HepG2 (cell line): ENCODE measurements around the gene COX7A2L. TPM values are rescaled to one million over a fixed set of nuclear protein-coding genes. Genes with fewer than 3 reads are reported as not detected.

Source experiments
- DDIT3 ChIP-seq: sonication (generic); formaldehyde crosslinking; IDR thresholded peaks from 2 replicates; pipeline ENCODE4 v1.4.0; 2020; ENCODE audit warnings: mild to moderate bottlenecking, missing genetic modification reagents
- ETS1 ChIP-seq: sonication (generic); formaldehyde crosslinking; IDR thresholded peaks from 2 replicates; pipeline ENCODE4 v1.4.0; 2020; ENCODE audit warnings: missing genetic modification reagents
- ETV6 ChIP-seq: sonication (generic); formaldehyde crosslinking; conservative IDR thresholded peaks from 2 replicates; pipeline ENCODE4 v1.4.0; 2020; ENCODE audit warnings: missing genetic modification reagents
- FOSL2 ChIP-seq: sonication (generic); formaldehyde crosslinking; IDR thresholded peaks from 2 replicates; pipeline ENCODE4 v1.4.0; 2020; ENCODE audit warnings: missing genetic modification reagents
- HOXA5 ChIP-seq: sonication (generic); formaldehyde crosslinking; IDR thresholded peaks from 2 replicates; pipeline ENCODE4 v1.4.0; 2020; ENCODE audit warnings: missing genetic modification reagents
- JUN ChIP-seq: sonication (generic); formaldehyde crosslinking; IDR thresholded peaks from 2 replicates; pipeline ENCODE4 v1.4.0; 2020; ENCODE audit warnings: mild to moderate bottlenecking, missing genetic modification reagents
- KDM5B ChIP-seq: sonication (generic); formaldehyde crosslinking; IDR thresholded peaks from 2 replicates; pipeline ENCODE4 v1.4.0; 2020; ENCODE audit warnings: missing genetic modification reagents, mild to moderate bottlenecking, borderline replicate concordance
- PITX1 ChIP-seq: sonication (generic); formaldehyde crosslinking; IDR thresholded peaks from 2 replicates; pipeline ENCODE4 v1.5.1; 2020; ENCODE audit warnings: mild to moderate bottlenecking, missing genetic modification reagents
- RAD21 ChIP-seq: fragments of 450-650 bp; formaldehyde crosslinking; IDR thresholded peaks from 2 replicates; pipeline ENCODE4 v1.5.0; 2020; ENCODE audit warnings: mild to moderate bottlenecking
- REL ChIP-seq: sonication (generic); formaldehyde crosslinking; conservative IDR thresholded peaks from 2 replicates; pipeline ENCODE4 v1.8.0; 2022; ENCODE audit warnings: mild to moderate bottlenecking, missing genetic modification reagents, moderate library complexity
- RFXANK ChIP-seq: IDR thresholded peaks from 2 replicates; pipeline ENCODE4 v1.6.1; 2016
- SMAD9 ChIP-seq: sonication (generic); formaldehyde crosslinking; IDR thresholded peaks from 2 replicates; pipeline ENCODE4 v1.5.1; 2020; ENCODE audit warnings: mild to moderate bottlenecking, missing genetic modification reagents
- SOX5 ChIP-seq: IDR thresholded peaks from 2 replicates; pipeline ENCODE4 v1.6.1; 2016; ENCODE audit warnings: borderline replicate concordance
- TFDP1 ChIP-seq: IDR thresholded peaks from 2 replicates; pipeline ENCODE4 v1.6.1; 2016; ENCODE audit warnings: missing compliant biosample characterization, missing genetic modification reagents, borderline replicate concordance
- ZBTB43 ChIP-seq: sonication (generic); formaldehyde crosslinking; conservative IDR thresholded peaks from 2 replicates; pipeline ENCODE4 v1.4.0; 2020; ENCODE audit warnings: missing genetic modification reagents
- ZC3H4 ChIP-seq: sonication (generic); formaldehyde crosslinking; IDR thresholded peaks from 2 replicates; pipeline ENCODE4 v1.4.0; 2020; ENCODE audit warnings: missing genetic modification reagents, borderline replicate concordance
- ZFAT ChIP-seq: sonication (generic); formaldehyde crosslinking; conservative IDR thresholded peaks from 2 replicates; pipeline ENCODE4 v1.8.1; 2023; ENCODE audit warnings: missing genetic modification reagents, inconsistent platforms
- ZNF138 ChIP-seq: sonication (generic); formaldehyde crosslinking; IDR thresholded peaks from 2 replicates; pipeline ENCODE4 v1.5.0; 2020; ENCODE audit warnings: mild to moderate bottlenecking, low read depth, missing genetic modification reagents
- ZNF263 ChIP-seq: sonication (generic); formaldehyde crosslinking; IDR thresholded peaks from 2 replicates; pipeline ENCODE4 v1.4.0; 2020; ENCODE audit warnings: missing genetic modification reagents
- ZNF362 ChIP-seq: sonication (generic); formaldehyde crosslinking; IDR thresholded peaks from 2 replicates; pipeline ENCODE4 v1.4.0; 2020; ENCODE audit warnings: missing genetic modification reagents, mild to moderate bottlenecking, borderline replicate concordance
- ZNF547 ChIP-seq: sonication (generic); formaldehyde crosslinking; IDR thresholded peaks from 2 replicates; pipeline ENCODE4 v1.5.1; 2020; ENCODE audit warnings: mild to moderate bottlenecking, missing genetic modification reagents
- ZNF572 ChIP-seq: sonication (generic); formaldehyde crosslinking; IDR thresholded peaks from 2 replicates; pipeline ENCODE4 v1.5.1; 2020; ENCODE audit warnings: mild to moderate bottlenecking, missing genetic modification reagents
- ZNF598 ChIP-seq: sonication (generic); formaldehyde crosslinking; IDR thresholded peaks from 2 replicates; pipeline ENCODE4 v1.5.1; 2020; ENCODE audit warnings: mild to moderate bottlenecking, missing genetic modification reagents, borderline replicate concordance
- polyA plus RNA-seq, 8 experiments: library from polyadenylated mRNA; depleted of rRNA in 3 of 8; stranded (reverse) in 7 of 8; unstranded in 1 of 8; fragments of >200 nt; fragmentation: Illumina TruSeq in 4 of 8; extraction: Trizol in 4 of 8; gene quantifications; 2 replicates each; pipeline versions ENCODE4 v1.2.1 to v1.2.3, GENCODE V29; 2011 to 2016; ENCODE audit warnings: low read depth in 4 of 8, missing spikeins in 1 of 8, mixed read lengths in 1 of 8; ENCODE audit not compliant: insufficient read depth in 1 of 8
- total RNA-seq, 5 experiments: library from RNA; depleted of rRNA; stranded (reverse); fragments of >200 nt; fragmentation: Illumina TruSeq; extraction: Trizol; gene quantifications; 2 replicates each; pipeline ENCODE4 v1.2.3, GENCODE V29; 2016; ENCODE audit warnings: low read depth in 1 of 5
- TF ChIP-seq, protein P1 (sequence below): sonication (generic); formaldehyde crosslinking; IDR thresholded peaks from 2 replicates; pipeline ENCODE4 v1.5.0; 2020; ENCODE audit warnings: missing genetic modification reagents

COX7A2L gene
- total and polyA plus RNA-seq, 2 of the 13 experiments (the other 11 are each of a cell fraction or from before 2014, with no cell fraction given): 155 to 201 TPM

- TF ChIP-seq ETV6 (CRISPR knock-in tag): no peak
- TF ChIP-seq JUN (CRISPR knock-in tag): peak; percentile 19
- TF ChIP-seq ZNF138 (CRISPR knock-in tag): no peak
- no peak for TF ChIP-seq DDIT3 (CRISPR knock-in tag)
- TF ChIP-seq ETS1: 0 out of 2 replicates have a peak, but pooled peaks have one; percentile 51
- TF ChIP-seq REL (CRISPR knock-in tag): no peak
- no peak for TF ChIP-seq ZNF572 (CRISPR knock-in tag)
- TF ChIP-seq ZNF598 (CRISPR knock-in tag): 0 out of 2 replicates have a peak, but pooled peaks have one; percentile 46
- TF ChIP-seq PITX1 (CRISPR knock-in tag): 0 out of 2 replicates have a peak, but pooled peaks have one; percentile 17
- 0 out of 2 replicates have a peak, but pooled peaks have one; percentile 83 for TF ChIP-seq SMAD9 (CRISPR knock-in tag)
- TF ChIP-seq TFDP1: 0 out of 2 replicates have a peak, but pooled peaks have one; percentile 25
- 0 out of 2 replicates have a peak, but pooled peaks have one; percentile 28 for TF ChIP-seq ZNF362
- peak; percentile 26; the same call in 1 of the 2 replicates for TF ChIP-seq ZNF547
- TF ChIP-seq ZNF263: 0 out of 2 replicates have a peak, but pooled peaks have one; percentile 21
- TF ChIP-seq, protein P1, sequence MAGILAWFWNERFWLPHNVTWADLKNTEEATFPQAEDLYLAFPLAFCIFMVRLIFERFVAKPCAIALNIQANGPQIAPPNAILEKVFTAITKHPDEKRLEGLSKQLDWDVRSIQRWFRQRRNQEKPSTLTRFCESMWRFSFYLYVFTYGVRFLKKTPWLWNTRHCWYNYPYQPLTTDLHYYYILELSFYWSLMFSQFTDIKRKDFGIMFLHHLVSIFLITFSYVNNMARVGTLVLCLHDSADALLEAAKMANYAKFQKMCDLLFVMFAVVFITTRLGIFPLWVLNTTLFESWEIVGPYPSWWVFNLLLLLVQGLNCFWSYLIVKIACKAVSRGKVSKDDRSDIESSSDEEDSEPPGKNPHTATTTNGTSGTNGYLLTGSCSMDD (CRISPR knock-in tag): peak; percentile 78; the same call in 1 of the 2 replicates
- TF ChIP-seq RAD21 (CRISPR knock-in tag): peak; percentile 31; the same call in 1 of the 2 replicates
- TF ChIP-seq ZBTB43 (CRISPR knock-in tag): 0 out of 2 replicates have a peak, but pooled peaks have one; percentile 0
- peak; percentile 75 for TF ChIP-seq FOSL2 (CRISPR knock-in tag)
- no peak for TF ChIP-seq SOX5
- peak; percentile 43; the same call in 1 of the 2 replicates for TF ChIP-seq ZC3H4 (CRISPR knock-in tag)
- no peak; the same call in 1 of the 2 replicates for TF ChIP-seq HOXA5 (CRISPR knock-in tag)
- TF ChIP-seq RFXANK (CRISPR knock-in tag): no peak
- no peak for TF ChIP-seq KDM5B (CRISPR knock-in tag)
- 0 out of 2 replicates have a peak, but pooled peaks have one; percentile 62 for TF ChIP-seq ZFAT (CRISPR knock-in tag)
Observed at GRCh38 chr2:42342061-42342794, 18.8 kb downstream of the COX7A2L start (continued).
